ENCODE results near the gene SLC24A3.

GRCh38 chr20:19384940-19385339 lies 172.5 kb downstream of the SLC24A3 start:
- TF ChIP-seq, protein P1, sequence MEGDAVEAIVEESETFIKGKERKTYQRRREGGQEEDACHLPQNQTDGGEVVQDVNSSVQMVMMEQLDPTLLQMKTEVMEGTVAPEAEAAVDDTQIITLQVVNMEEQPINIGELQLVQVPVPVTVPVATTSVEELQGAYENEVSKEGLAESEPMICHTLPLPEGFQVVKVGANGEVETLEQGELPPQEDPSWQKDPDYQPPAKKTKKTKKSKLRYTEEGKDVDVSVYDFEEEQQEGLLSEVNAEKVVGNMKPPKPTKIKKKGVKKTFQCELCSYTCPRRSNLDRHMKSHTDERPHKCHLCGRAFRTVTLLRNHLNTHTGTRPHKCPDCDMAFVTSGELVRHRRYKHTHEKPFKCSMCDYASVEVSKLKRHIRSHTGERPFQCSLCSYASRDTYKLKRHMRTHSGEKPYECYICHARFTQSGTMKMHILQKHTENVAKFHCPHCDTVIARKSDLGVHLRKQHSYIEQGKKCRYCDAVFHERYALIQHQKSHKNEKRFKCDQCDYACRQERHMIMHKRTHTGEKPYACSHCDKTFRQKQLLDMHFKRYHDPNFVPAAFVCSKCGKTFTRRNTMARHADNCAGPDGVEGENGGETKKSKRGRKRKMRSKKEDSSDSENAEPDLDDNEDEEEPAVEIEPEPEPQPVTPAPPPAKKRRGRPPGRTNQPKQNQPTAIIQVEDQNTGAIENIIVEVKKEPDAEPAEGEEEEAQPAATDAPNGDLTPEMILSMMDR (IDR thresholded peaks at IDR 0.05): no peak
- TF ChIP-seq POLR2A (IDR thresholded peaks at IDR 0.05): no peak
- TF ChIP-seq EP300 (IDR thresholded peaks at IDR 0.05): no peak
- no peak for TF ChIP-seq POLR2AphosphoS5 (IDR thresholded peaks at IDR 0.05)

Measured in upper lobe of left lung (tissue), 4 donors.